Ovary (tissue), 9 donors: Measurements from ENCODE around the gene TBX20. TPM values are rescaled to one million over a fixed set of nuclear protein-coding genes. Genes with fewer than 3 reads are reported as not detected.

Source experiments
- DNase-seq, 5 donors: peaks; one replicate each; pipeline ENCODE4 v3.0.0-alpha.2; 2019 to 2020
- H3K27ac ChIP-seq, 2 donors: fragments of 200-600 bp; one replicate each; pipeline versions ENCODE4 v1.5.1 to v1.8.0; 2019 to 2022
- H3K27me3 ChIP-seq: fragments of 200-600 bp; one replicate; pipeline ENCODE4 v1.8.0; 2022
- H3K36me3 ChIP-seq: fragments of 200-600 bp; sonication (generic); one replicate; pipeline ENCODE4 v1.5.1; 2019
- H3K4me1 ChIP-seq: one replicate; pipeline ENCODE4 v1.8.1; 2013; ENCODE audit warnings: mild to moderate bottlenecking, moderate library complexity; ENCODE audit not compliant: insufficient read depth
- H3K4me3 ChIP-seq: fragments of 200-600 bp; sonication (generic); one replicate; pipeline ENCODE4 v1.5.1; 2017
- H3K9me3 ChIP-seq, 2 donors: fragments of 200-600 bp in 1 of 2; sonication (generic) in 1 of 2; one replicate each; pipeline versions ENCODE4 v1.5.1 to v1.8.1; 2013 to 2019; ENCODE audit warnings: mild to moderate bottlenecking in 1 of 2, moderate library complexity in 1 of 2
- EP300 ChIP-seq: sonication (generic); formaldehyde crosslinking; IDR thresholded peaks from one replicate; pipeline ENCODE4 v1.6.1; 2017; ENCODE audit warnings: antibody characterized with exemption
- POLR2A ChIP-seq: fragments of 450-650 bp; IDR thresholded peaks from one replicate; pipeline ENCODE4 v1.6.1; 2017; ENCODE audit warnings: antibody characterized with exemption, mild to moderate bottlenecking, moderate library complexity
- WGBS, 3 donors: extraction: QIAGEN DNeasy Blood & Tissue Kit in 1 of 3; methylation state at CpG; one replicate each; pipeline versions ENCODE4 v1.1.5 to v1.1.7; 2013 to 2017; 5-methylcytosine and 5-hydroxymethylcytosine counted together
- intact Hi-C, 4 donors: fragments of 100-400 bp; cut with DNase I; formaldehyde crosslinking; loops; one replicate each; pipeline versions ENCODE4 v1.11.0 to v1.15.1; 2022 to 2023
- polyA plus RNA-seq, 2 donors: library from polyadenylated mRNA; stranded (reverse); fragments of 200-250 nt in 1 of 2; fragments of 350-450 nt in 1 of 2; fragmentation: Illumina TruSeq in 1 of 2; extraction: RNeasy Lipid Tissue Mini Kit (QIAGEN cat#74804) in 1 of 2; gene quantifications; one replicate each; pipeline ENCODE4 v1.2.3, GENCODE V29; 2013 to 2014
- total RNA-seq, 7 donors: library from RNA; depleted of rRNA in 2 of 7; stranded (reverse); fragments of >200 nt in 2 of 7; fragmentation: NEBNext Ultra II Directional in 3 of 7; extraction: Animal tissue kit (Norgen Biotek cat#: 25700) in 3 of 7; gene quantifications; one replicate each; pipeline versions ENCODE4 v1.1.0 to v1.2.4, GENCODE V29; 2016 to 2023
- TF ChIP-seq, protein P1 (sequence below), 3 donors: fragments of 450-650 bp in 2 of 3; fragments of 200-600 bp in 1 of 3; IDR thresholded peaks; one replicate each; pipeline versions ENCODE4 v1.5.1 to v1.8.0; 2016 to 2022; ENCODE audit warnings: antibody characterized with exemption in 3 of 3, mild to moderate bottlenecking in 1 of 3
- donor health status: DM: no; HTN: no; CAD: no; lungs with moderate emphysema.
- donor health status: DM: no; HTN: no; CAD: no.
- donor health status: Bipolar disorder and iron deficiency.
- donor health status: DM: yes; HTN: yes; CAD: no.
- donor health status: DM: no; HTN: no; CAD: no.
- donor health status: DM: yes; HTN: yes; CAD: no.

TBX20 gene
- total and polyA plus RNA-seq, 9 donors = 0.23 TPM; not detected in 8

- DNase-seq = no peak
- H3K4me3 ChIP-seq = no peak overlapping the region
- TF ChIP-seq POLR2A (no peak), EP300 (no peak)
- TF ChIP-seq, protein P1, sequence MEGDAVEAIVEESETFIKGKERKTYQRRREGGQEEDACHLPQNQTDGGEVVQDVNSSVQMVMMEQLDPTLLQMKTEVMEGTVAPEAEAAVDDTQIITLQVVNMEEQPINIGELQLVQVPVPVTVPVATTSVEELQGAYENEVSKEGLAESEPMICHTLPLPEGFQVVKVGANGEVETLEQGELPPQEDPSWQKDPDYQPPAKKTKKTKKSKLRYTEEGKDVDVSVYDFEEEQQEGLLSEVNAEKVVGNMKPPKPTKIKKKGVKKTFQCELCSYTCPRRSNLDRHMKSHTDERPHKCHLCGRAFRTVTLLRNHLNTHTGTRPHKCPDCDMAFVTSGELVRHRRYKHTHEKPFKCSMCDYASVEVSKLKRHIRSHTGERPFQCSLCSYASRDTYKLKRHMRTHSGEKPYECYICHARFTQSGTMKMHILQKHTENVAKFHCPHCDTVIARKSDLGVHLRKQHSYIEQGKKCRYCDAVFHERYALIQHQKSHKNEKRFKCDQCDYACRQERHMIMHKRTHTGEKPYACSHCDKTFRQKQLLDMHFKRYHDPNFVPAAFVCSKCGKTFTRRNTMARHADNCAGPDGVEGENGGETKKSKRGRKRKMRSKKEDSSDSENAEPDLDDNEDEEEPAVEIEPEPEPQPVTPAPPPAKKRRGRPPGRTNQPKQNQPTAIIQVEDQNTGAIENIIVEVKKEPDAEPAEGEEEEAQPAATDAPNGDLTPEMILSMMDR (IDR thresholded peaks at IDR 0.05) = no peak
- peaks cover 0 to 4% of the 10 kb centered on the region in 2 donors for H3K9me3 ChIP-seq
- H3K4me1 ChIP-seq = peaks cover 5% of the 10 kb centered on the region
- intact Hi-C loops = no loop called here
- no peak overlapping the region for H3K27ac ChIP-seq
- H3K36me3 ChIP-seq = no peaks in the 10 kb centered on the region
- no peaks in the 10 kb centered on the region for H3K27me3 ChIP-seq
- 13 to 15% (median 14%) methylated on average over 19 of the region's 19 CpGs for WGBS, 3 donors
Observed at GRCh38 chr7:35255443-35256255, 1.7 kb upstream of the TBX20 start.

GRCh38 chr7:35254496-35255442 lies 869 bp upstream of the TBX20 start:
- TF ChIP-seq POLR2A = no peak
- TF ChIP-seq, protein P1 (IDR thresholded peaks at IDR 0.05) = no peak
- no peak for TF ChIP-seq EP300
- H3K27me3 ChIP-seq = no peaks in the 10 kb centered on the region
- no peaks in the 10 kb centered on the region for H3K36me3 ChIP-seq
- no peak overlapping the region for H3K4me3 ChIP-seq
- WGBS, 3 donors = 10 to 13% (median 13%) methylated on average over 45 of the region's 45 CpGs
- no peak overlapping the region for H3K27ac ChIP-seq
- DNase-seq = no peak
- H3K9me3 ChIP-seq = peaks cover 0 to 6% of the 10 kb centered on the region in 2 donors
- intact Hi-C loops = no loop called here
- peaks cover 5% of the 10 kb centered on the region for H3K4me1 ChIP-seq

DNA sequence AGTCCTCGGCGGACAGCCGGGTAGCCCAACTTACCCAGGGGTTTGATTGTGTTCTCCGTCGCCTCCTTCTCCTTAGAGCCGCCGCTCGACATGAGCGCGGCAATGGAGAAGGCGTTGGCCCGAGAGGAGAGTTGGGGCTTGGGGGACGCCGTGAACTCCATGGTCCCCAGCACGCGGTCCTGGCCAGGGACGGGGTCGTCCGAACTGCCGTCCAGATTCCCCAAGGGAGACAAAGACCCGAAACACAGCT lies 515 bp downstream of the TBX20 start:
- Histone ChIP-seq H3K36me3 (no peaks in the 10 kb centered on the region), H3K27me3 (no peaks in the 10 kb centered on the region), H3K4me3 (no peak overlapping the region), H3K9me3 (peaks cover 0 to 7% of the 10 kb centered on the region in 2 donors), H3K4me1 (peaks cover 5% of the 10 kb centered on the region), H3K27ac (no peak overlapping the region)
- intact Hi-C loops = no loop called here
- DNase-seq = no peak
- WGBS, 3 donors = 6 to 7% (median 6%) methylated on average over 21 of the region's 21 CpGs
- TF ChIP-seq POLR2A = no peak
- TF ChIP-seq EP300 = no peak
- TF ChIP-seq, protein P1 (IDR thresholded peaks at IDR 0.05) = no peak

DNA sequence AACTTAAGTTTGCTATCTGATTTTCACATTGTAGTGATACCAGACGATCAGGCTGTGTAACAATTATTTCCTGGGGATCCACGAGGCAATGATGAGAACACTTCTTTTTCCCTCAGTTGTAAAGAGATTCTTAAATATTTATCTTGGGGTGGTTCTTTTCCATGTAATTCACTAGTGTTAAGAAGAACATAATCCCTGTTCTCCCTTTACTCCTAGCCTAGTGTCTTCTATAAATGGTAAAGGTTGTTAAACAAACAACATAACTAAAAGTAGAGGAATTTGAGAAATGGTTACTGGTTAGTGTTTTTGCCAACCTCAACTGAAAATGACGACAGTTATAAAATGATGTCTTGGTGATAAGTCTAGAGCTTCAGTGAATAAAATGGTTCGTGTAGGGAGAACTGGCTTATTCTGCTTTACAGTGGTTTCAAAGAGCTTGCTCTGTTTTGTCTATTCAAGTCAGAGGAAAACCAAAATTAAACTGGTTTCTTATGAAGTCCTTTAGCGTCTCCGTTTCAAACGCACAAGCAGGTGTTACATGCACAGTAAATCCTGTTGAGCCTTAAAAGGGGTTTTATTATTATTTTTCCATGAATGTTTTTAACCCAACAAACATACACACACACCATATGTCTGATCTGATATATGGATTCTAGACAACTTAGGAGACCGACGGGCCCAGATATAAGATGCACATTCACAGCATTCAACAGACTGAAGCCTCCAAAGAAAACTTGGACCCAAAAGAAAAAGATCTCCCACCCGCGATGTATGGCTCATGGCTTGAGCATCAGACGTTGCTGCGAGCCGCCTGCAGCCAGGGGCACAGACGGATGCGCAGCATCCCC lies 1.1 kb downstream of the TBX20 start:
- H3K4me1 ChIP-seq = peaks cover 5% of the 10 kb centered on the region
- H3K27ac ChIP-seq = no peak overlapping the region
- H3K36me3 ChIP-seq = no peaks in the 10 kb centered on the region
- TF ChIP-seq POLR2A (no peak), EP300 (no peak)
- TF ChIP-seq, protein P1 (IDR thresholded peaks at IDR 0.05) = no peak
- intact Hi-C loops = no loop called here
- H3K4me3 ChIP-seq = no peak overlapping the region
- no peak for DNase-seq
- peaks cover 0 to 7% of the 10 kb centered on the region in 2 donors for H3K9me3 ChIP-seq
- no peaks in the 10 kb centered on the region for H3K27me3 ChIP-seq
- 10 to 11% (median 10%) methylated on average over 16 of the region's 16 CpGs for WGBS, 3 donors
